Glomerular endothelial cell (primary cell): ENCODE measurements around the gene RIGI. TPM values are rescaled to one million over a fixed set of nuclear protein-coding genes. Genes with fewer than 3 reads are reported as not detected.
"Not testable (repeated sequence)": the region's sequence is repeated elsewhere in the genome, so short reads cannot be mapped to it uniquely, and the experiment has no call there.

Source experiments
- DNase-seq: peaks from one replicate; pipeline ENCODE4 v3.0.0-alpha.2; 2011; ENCODE audit warnings: low read depth, low spot score; ENCODE audit errors: extremely low read depth
- total RNA-seq: library from RNA; depleted of rRNA; stranded (reverse); fragments of >200 nt; gene quantifications from 2 replicates; pipeline ENCODE4 v1.2.3, GENCODE V29; 2015

The RIGI gene
- total RNA-seq, 1 donor from 2014 or later = 37.9 TPM

DNA sequence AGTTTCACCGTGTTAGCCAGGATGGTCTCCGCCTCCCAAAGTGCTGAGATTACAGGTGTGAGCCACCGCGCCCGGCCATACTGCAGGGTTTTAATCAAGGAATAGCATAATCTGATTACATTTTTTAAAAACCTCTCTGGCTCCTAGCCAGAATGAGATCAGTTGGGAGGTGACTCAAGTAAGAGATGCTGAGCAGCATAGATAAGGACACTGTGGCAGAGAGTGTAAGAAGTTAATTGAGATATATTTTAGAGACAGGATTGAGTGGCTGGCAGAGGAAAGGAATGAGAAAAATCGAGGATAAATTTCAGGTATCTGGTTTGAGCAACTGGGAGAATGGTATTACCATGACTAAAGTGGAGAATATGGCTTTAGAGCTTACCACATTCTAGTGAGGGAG, 7.3 kb upstream of the RIGI start:
- no peak for DNase-seq

DNA sequence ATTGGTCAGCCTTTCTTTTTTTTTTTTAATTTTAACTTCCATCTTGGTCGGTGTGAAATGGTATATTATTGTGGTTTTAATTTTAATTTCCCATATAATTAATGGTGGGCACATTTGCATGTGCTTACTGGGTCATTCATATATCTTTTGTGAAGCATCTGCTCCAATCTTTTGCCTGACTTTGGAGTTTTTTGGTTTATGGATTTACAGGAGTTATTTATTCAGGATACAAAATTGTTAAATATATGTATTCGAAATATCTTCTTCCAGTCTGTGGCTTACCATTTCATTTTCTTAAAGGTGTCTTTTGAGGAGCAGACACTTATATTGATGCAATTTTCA, 682 bp upstream of the RIGI start:
- DNase-seq = no peak

DNA sequence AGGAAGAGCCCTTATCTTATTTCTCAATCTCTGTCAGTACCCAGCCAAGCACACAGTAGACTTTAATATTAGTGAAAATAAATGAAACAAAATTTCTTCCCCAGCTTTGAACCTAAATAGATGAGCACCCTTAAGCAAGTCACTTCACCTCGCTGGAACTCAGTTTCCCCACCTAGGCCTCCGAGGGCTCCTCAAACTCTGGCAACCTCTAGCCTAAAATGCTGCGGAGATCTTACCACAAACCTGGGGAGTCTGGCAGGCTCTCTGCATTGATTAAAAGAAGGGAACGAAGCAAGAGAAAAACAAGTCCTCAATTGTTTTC, 326 bp downstream of the RIGI start:
- DNase-seq = no peak

DNA sequence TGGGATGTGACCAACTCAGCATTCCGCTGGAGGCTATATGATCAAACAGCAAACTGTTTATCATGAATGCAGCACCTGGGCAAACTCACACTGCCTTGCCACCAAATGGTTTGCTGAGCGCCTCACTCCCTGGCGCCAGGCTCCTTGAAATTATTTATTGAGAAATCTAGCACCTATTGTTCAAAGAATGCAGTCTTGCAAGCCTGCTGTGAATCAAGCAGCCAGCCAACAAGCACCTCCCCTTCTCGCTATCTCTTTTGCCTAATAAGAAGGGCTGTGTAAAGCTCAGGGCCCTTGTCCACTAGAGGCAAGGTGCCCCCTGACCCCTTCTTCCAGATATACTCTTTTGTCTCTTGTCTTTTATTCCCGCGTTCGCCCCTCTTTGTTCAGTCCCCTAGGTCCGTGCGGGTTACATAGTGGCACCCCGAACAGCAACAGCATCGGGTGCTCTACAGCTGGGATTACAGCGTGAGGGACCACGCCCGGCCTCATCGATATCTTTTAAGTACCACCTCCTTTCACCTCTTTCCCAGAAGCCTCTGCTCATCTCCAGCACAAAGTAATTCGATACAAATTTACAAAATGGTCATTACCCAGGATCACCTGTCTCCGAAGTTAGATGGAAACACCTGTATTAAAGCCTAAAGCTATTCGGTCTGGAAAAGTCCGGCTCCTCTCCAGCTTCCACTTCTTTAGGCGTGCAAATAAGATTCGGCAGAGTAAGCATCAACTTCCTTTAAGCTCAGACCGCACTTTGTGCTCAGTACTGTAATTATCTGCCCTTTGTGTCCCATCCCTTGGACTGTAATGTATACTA, 896 bp downstream of the RIGI start:
- DNase-seq = no peak

DNA sequence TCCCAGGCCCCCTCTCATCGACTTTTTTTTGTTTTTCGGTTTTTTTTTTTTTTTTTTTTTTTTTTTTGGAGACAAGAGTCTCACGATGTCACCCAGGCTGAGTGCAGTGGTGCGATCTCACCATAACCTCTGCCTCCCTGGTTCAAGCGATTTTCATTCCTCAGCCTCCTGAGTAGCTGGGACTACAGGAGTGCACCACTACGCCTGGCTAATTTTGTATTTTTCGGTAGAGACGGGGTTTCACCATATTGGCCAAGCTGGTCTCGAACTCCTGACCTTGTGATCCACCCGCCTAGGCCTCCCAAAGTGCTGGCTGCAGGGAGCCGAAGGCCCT, 1.5 kb downstream of the RIGI start:
- not testable (repeated sequence) for DNase-seq

DNA sequence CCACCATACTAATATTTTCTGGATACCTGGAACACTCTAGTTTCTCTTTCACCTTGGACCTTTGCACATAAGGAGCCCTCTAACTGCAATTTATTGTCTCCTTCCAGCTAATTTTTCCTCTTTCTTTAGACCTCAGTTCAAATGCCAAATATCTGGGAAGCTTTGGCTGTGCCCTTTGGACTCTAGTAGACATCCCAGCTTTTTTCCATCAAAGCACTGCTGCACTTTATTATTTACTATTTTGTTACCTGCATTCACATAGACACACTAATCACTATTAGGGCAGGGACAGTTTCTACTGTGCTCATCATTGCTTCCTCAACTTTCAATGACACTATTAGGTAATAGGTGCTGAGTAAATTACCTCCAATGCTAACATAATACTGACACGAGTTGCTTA, 2.1 kb downstream of the RIGI start:
- DNase-seq = no peak

DNA sequence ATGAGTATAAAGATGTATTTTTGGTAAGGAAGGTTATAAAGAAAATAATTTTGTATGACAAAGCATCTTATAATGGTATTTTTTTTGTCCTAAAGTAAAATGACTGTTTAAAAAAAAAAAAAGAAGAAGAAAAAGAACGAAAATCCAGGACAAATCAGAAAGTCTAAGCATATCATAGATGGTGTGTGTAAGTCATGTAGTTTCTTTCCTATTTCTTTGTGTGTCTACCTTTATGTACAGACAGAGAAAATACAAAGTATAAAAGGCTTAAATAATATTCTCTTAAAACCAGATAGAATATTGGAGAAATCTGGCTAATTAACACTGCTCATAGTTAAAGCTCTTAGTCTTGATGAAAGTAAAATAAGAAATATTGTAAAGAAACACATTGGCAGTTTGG, 7.7 kb downstream of the RIGI start:
- no peak for DNase-seq

DNA sequence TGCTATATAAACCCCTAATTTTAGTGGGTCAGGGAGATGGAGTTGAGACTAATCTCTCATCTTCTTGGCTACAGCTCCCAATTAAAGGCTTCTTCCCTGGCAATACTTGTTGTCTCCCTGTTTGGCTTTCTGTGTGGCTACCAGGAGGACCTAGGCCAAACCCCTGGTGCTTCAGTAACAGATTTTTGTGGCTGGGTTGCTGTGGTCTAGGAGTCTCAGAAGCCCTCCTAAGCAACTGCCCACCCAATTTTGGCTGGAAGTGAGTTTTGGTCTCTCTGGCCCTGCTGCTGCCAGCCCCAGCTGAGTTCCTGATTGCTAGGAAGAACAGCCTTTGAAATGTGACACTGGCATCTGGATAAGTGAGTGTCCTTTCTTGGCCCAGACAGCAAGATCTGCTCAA, 9.8 kb downstream of the RIGI start:
- no peak for DNase-seq

DNA sequence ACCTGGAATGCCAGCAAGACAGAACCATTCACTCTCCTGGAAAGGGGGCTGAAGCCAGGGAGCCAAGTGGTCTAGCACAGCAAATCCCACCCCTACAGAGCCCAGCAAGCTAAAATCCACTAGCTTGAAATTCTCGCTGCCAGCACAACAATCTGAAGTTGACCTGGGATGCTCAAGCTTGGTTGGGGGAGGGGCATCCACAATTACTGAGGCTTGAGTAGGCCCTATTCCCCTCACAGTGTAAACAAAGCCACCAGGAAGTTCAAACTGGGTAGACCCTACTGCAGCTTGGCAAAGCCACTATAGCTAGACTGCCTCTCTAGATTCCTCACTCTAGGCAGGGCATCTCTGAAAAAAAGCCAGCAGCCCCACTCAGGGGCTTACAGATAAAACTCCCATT, 17.3 kb downstream of the RIGI start:
- DNase-seq = no peak

DNA sequence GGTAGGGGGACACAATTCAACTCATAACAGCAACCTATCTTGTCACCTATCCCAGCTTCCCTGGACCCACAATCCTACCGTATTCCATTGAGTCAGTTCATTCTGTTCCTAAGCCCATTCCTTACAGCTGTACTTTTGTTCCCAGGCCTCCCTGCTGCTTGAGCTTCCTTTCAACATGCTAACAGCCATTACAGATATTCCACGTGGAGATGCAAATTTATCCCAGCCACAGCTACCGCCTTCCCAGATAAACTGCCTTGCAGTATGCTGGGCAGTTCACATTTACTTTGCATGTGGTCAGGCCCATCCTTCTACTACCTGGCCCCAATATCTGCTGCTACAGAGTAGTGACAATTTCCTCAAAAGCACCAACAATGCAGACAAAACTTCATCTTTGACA, 23.0 kb downstream of the RIGI start:
- DNase-seq = no peak

DNA sequence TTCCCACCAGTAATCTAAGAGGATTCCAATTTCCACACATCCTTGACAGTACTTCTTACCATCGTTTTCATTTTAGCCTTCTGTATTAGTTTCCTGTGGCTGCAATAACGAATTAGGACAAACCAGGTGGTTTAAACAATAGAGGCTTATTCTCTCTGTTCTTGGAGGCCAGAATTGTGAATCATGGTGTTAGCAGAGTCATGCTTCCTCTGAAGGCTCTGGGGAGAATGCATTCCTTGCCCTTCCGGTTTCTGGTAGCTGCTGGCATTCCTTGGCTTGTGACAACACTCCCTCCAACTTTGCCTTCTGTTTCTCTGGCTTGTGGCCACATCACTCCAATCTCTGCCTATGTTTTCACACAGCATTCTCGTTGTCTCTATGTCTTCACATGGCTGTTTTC, 23.5 kb downstream of the RIGI start:
- peak; percentile 84 for DNase-seq

DNA sequence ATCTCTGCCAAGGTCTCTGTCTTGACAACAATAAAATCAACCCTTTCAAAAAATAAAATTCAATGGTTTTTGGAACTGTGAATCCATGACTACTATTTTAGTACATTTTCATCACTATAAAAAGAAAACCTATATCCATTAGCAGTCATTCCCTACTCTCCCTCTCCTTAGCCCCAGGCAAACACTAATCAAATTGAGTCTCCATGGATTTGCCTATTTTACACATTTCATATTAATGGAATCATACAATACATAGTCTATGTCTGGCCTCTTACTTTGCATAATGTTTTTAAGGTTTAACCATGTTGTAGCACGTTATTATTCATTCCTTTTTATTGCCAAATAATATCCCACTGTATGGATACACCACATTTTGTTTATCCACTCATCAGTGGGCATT, 24.1 kb downstream of the RIGI start:
- DNase-seq = no peak

DNA sequence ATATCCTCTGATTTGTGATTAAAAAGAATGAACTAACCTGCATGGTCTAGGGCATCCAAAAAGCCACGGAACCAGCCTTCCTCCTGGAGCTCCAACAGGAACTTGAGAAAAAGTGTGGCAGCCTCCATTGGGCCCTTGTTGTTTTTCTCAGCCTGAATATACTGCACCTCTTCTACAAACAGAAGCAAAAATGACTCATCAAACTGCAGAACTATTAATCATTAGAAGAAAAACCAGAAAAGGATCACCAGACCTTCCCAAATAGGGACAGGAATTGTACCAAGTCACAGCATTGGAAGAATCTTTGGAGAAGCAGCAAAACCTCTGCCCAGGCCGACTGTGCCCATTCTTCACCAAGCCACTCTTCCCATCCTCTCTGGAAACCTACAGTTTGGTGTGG, 25.2 kb downstream of the RIGI start:
- no peak for DNase-seq

DNA sequence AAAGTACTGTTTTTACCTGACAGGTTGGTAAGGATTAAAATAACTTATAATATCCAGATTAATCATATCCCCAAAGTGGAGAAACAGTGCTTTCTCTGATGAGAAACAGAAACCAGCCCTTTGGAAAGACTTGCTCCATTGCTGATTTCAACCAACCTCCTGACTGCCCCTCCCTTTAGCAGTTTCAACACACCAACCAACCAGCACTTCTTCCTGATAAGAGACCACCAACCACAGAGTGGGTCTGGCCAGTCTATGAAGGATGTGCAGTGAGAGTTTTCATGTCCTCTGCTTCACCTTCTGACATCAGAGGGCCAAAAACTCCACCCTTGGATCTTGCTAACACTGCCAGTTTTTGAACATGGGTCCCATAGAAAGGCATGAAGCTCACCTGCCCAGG, 28.1 kb downstream of the RIGI start:
- DNase-seq = no peak

DNA sequence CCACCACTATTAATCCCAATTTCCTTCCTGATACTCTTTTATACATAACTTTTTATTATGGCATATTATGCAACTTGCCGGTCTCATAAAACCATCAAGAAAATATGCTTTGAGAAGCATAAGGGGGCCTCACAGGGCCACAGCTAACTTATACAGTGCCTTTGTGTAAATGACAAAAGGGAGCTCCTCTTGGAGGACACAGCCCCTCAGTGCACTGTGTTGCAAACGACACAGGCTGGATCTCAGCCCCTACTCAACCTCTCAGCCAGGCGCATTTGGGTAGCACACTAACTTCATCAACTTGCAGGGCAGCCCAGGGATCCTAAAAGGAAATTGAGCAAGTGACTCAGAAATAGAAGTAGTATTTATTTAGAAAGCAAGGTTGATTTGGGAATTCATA, 35.4 kb downstream of the RIGI start:
- no peak for DNase-seq

DNA sequence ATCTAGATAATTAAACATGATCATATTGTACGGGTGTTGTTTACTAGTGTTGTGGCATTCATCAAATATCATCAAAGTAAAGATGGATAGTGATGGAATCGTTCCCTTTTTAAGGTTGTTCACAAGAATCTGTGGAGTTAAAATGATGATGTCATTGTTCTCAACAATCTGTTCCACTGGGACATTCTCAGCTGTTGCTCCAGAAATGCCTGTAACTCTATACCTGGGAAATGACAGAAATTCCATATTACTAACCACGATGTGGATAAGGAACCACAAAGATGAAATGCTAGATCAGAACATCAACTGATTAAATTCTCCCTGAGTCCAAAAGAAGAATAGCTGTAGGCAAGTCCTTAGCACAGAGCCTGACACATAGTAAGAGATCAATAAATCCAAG, 38.0 kb downstream of the RIGI start:
- DNase-seq = no peak

DNA sequence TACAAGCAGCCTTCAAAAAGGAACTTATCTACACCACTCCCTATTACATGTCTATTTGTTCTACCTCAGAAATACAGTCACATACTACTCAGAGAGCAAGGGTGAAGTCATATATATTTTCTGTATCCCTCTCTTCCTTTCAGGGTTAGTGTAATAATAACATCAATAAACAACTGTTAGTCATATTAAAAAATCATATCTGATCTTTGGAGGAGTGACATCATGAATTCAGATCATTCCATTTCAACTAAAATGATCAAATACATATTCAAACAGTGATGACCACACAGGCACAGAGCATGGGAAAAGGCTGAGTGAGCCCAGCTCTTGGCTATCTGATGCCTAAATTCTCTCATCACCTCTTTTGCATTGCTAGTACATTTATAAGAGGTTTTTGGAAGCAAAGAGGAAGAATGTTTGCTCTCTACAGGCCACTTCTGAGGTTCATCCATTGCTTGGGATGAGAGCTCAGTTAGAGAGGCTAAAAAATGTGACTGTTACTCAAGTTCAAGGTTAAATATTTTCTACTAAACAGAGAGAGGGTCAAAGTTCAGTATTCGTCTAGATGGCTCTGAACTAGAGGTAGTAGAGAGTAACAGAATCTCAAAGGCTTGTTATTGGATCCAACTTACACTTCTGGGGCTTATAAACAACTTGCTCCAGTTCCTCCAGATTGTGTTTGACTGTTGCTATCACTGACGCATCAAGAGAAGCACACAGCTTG, 39.0 kb downstream of the RIGI start:
- DNase-seq = no peak

DNA sequence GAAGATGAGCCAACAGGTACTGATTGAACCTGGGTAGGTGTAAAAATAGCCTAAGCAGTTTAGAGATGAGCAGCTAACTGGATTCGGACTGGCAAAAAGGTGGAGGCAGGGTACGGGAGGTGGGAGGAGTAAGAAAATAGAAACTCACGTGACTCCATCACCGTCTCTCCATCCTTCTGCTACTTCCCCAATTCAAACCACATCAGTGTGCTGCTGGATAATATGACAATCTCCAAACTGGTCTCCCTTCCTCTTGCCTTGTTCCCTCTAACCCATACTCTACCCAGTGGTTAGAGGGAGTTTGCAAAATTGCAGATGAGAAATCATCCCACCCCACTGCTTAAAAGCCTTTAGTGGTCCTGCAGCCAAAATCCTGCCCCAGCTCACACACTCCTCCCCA, 42.7 kb downstream of the RIGI start:
- DNase-seq = no peak

Other genes with a start within 250 kb of the RIGI start
- gene ACO1, start 141.6 kb downstream of the RIGI start, total RNA-seq = 50.6 and 54.1 TPM in 2 replicates
- gene SMIM27, start 26.1 kb upstream of the RIGI start, total RNA-seq = 2.1 and 4.4 TPM in 2 replicates
- gene TOPORS, start 26.4 kb upstream of the RIGI start, total RNA-seq = 17.3 and 19.1 TPM in 2 replicates
- gene NDUFB6, start 47.0 kb upstream of the RIGI start, total RNA-seq = 37.0 and 66.6 TPM in 2 replicates
- under 0.01 TPM in 1 of 2 replicates, not detected in the other for gene TAF1L, start 109.5 kb upstream of the RIGI start, total RNA-seq